BE2C (cell line): Measurements from ENCODE around the gene HMGXB3.

ENCODE experiments used
- DNase-seq: peaks from one replicate; pipeline ENCODE4 v3.0.0-alpha.2; 2020
- H3K27me3 ChIP-seq: fragments of 250-450 bp; sonication (Bioruptor Pico); 2 replicates; pipeline ENCODE4 v1.5.1; 2020; ENCODE audit warnings: mild to moderate bottlenecking
- H3K36me3 ChIP-seq: fragments of 250-450 bp; sonication (Bioruptor Pico); 2 replicates; pipeline ENCODE4 v1.5.1; 2020; ENCODE audit warnings: mild to moderate bottlenecking
- H3K4me1 ChIP-seq: fragments of 250-450 bp; sonication (Bioruptor Pico); 2 replicates; pipeline ENCODE4 v1.5.1; 2020
- H3K4me3 ChIP-seq: 2 replicates; pipeline ENCODE4 v1.5.1; 2011; ENCODE audit warnings: low read depth, low read length
- H3K9me3 ChIP-seq: fragments of 250-450 bp; sonication (Bioruptor Pico); 2 replicates; pipeline ENCODE4 v1.5.1; 2020
- TF ChIP-seq, protein P1 (sequence below): IDR thresholded peaks from 2 replicates; pipeline ENCODE4 v1.5.1; 2012; ENCODE audit warnings: mild to moderate bottlenecking, low read depth, low read length

The HMGXB3 gene

DNA sequence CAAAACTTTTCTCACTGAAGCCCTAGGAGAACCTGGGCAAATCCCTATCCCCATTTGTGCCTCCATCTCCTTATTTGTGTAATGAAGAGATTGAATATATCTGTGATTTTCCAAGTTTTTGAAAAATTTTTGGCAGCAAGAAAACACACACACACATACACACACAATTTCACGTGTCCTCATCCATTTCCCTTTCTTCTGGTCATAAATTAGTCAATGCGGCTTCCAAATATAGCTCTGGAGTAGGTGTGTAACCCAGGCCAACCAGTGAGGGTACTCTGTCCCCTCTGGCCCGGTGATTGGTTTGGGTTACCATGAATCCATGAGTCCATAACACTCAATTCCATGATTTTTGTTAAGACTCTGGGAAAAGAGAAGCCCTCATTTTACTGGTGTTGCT is 73.1 kb downstream of the HMGXB3 start:
- DNase-seq: no peak
- Histone ChIP-seq H3K4me1 (no peaks in the 10 kb centered on the region), H3K9me3 (no peaks in the 10 kb centered on the region), H3K36me3 (no peaks in the 10 kb centered on the region), H3K27me3 (no peaks in the 10 kb centered on the region), H3K4me3 (no peak overlapping the region)
- TF ChIP-seq, protein P1, sequence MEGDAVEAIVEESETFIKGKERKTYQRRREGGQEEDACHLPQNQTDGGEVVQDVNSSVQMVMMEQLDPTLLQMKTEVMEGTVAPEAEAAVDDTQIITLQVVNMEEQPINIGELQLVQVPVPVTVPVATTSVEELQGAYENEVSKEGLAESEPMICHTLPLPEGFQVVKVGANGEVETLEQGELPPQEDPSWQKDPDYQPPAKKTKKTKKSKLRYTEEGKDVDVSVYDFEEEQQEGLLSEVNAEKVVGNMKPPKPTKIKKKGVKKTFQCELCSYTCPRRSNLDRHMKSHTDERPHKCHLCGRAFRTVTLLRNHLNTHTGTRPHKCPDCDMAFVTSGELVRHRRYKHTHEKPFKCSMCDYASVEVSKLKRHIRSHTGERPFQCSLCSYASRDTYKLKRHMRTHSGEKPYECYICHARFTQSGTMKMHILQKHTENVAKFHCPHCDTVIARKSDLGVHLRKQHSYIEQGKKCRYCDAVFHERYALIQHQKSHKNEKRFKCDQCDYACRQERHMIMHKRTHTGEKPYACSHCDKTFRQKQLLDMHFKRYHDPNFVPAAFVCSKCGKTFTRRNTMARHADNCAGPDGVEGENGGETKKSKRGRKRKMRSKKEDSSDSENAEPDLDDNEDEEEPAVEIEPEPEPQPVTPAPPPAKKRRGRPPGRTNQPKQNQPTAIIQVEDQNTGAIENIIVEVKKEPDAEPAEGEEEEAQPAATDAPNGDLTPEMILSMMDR: no peak

DNA sequence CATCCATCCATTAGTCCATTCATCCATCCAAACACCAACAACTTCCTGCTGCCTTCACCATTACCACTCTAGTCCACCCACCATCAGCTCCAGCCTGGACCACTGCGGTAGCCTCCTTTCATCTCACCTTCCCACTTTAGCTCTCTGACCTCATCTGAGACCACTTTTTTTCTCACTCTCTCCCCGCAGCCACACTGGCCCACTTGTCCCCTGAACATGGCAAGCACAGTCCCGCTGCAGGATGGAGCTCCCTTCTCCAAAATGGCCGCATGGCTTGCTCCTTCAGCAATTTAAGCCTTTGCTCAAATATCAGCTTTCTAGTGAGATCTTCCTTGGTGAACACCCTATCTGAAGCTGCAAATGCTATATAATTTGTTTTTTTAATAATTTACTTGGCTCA is 74.7 kb downstream of the HMGXB3 start:
- Histone ChIP-seq H3K9me3 (no peaks in the 10 kb centered on the region), H3K4me3 (no peak overlapping the region), H3K4me1 (no peaks in the 10 kb centered on the region), H3K27me3 (no peaks in the 10 kb centered on the region), H3K36me3 (no peaks in the 10 kb centered on the region)
- DNase-seq: no peak
- TF ChIP-seq, protein P1: no peak

DNA sequence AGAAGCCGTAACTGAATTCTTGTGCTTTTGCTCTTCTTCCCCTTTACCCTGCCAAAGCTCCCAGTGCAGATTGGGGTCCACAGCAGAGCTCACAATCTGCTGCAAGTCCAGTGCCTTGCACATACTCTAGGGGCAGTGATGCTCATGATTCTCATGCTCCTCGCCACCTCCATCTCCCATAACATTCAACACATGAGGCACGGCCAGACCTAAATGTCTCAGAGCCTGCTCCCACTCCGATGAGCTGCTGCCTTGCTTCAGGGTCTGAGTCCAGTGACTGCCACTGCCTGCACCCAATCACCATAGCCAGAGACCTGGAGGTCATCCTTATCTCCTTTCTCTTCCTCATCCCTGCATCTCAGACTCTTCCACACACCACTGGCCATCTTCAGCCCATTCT is 75.3 kb downstream of the HMGXB3 start:
- H3K9me3 ChIP-seq: no peaks in the 10 kb centered on the region
- no peak for DNase-seq
- no peak overlapping the region for H3K4me3 ChIP-seq
- TF ChIP-seq, protein P1: peak; percentile 26
- H3K27me3 ChIP-seq: no peaks in the 10 kb centered on the region
- H3K36me3 ChIP-seq: no peaks in the 10 kb centered on the region
- H3K4me1 ChIP-seq: no peaks in the 10 kb centered on the region

DNA sequence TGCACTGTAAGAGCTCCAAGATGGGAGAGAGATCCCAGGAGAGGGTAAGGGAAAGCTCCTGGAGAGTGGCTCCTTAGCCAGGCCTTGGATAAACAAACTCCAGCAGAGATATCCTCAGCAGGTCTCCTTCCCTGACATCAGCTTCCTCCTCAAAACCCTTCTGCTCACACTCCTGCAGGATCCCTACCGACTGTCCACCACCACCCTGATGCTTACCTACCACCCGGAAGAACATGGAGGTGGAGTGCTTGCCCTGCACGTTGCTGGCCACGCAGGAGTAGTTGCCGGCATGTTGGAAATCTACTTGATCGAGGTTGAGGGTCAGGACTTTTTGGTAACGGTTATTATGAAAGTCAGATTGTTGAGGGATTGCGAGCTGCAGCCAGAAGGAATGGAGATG is 76.5 kb downstream of the HMGXB3 start:
- TF ChIP-seq, protein P1: no peak
- no peaks in the 10 kb centered on the region for H3K9me3 ChIP-seq
- no peaks in the 10 kb centered on the region for H3K27me3 ChIP-seq
- DNase-seq: no peak
- H3K4me1 ChIP-seq: no peaks in the 10 kb centered on the region
- H3K4me3 ChIP-seq: no peak overlapping the region
- H3K36me3 ChIP-seq: no peaks in the 10 kb centered on the region

DNA sequence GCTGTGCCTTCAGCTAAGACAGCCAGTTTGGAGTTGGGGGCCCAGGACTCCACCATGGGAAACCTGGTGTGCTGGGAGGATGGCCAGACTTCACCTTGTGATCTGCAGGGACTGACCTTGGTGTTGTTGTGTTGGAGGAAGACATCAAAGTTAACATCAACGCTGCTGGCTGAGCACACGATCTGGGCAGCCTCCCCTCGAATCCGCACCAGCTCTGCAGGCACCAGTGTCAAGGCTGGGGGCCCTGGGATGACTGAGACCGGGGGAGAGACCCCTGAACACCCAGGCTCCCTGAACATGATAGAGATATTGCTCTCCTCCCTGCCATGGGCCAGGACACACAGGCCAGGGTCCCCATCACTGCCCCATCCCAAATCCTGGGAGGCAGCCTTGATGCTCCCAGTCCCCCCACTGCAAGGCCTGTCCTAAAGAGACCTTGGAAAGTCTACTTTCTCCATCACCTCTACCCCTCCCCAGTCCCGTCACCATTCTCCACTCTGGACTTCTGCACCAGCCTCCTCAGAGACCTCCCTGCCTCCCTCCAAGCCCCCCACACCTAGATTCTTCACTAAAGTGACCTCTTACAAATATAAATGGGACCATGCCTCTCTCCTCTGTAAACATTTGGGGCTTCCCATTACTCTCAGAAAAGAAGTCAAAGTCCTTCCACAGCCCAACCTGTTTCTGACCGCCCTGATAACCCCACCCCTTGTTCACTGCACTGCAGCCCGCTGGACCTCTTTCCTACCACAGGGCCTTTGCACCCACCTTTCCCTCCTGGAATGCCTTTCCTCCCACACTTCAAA is 77.7 kb downstream of the HMGXB3 start:
- Histone ChIP-seq H3K27me3 (no peaks in the 10 kb centered on the region), H3K36me3 (no peaks in the 10 kb centered on the region)

More for the DNA sequence above, 77.7 kb downstream of the HMGXB3 start:
- no peak for DNase-seq
- H3K9me3 ChIP-seq: no peaks in the 10 kb centered on the region
- H3K4me1 ChIP-seq: no peaks in the 10 kb centered on the region
- H3K4me3 ChIP-seq: no peak overlapping the region
- TF ChIP-seq, protein P1: no peak
